GM12878 (cell line): ENCODE results near the gene ZNF512B.

Experiments
- BCLAF1 ChIP-seq: fragments of 450-650 bp; IDR thresholded peaks from 2 replicates; pipeline ENCODE4 v1.6.1; 2017; ENCODE audit warnings: antibody characterized with exemption, mild to moderate bottlenecking, moderate library complexity
- CEBPB ChIP-seq, 2 experiments: fragments of 150-350 bp in 1 of 2; IDR thresholded peaks; 2 replicates each; pipeline ENCODE4 v1.6.1; 2012 to 2014; ENCODE audit warnings: low read depth in 2 of 2, low read length in 2 of 2, borderline replicate concordance in 1 of 2, inconsistent platforms in 1 of 2
- CTCF ChIP-seq, 3 experiments: IDR thresholded peaks in 2 of 3; conservative IDR thresholded peaks in 1 of 3; 2 replicates each; pipeline ENCODE4 v1.5.1; 2011; ENCODE audit warnings: low read depth in 3 of 3, low read length in 3 of 3, mild to moderate bottlenecking in 3 of 3, control low read depth in 2 of 3, moderate library complexity in 2 of 3, inconsistent platforms in 1 of 3, mixed read lengths in 1 of 3; ENCODE audit not compliant: control insufficient read depth in 2 of 3, insufficient read depth in 1 of 3; ENCODE audit errors: extremely low read depth in 1 of 3

GRCh38 chr20:63982937-63983336 lies 13.2 kb upstream of the ZNF512B start:
- no peak for TF ChIP-seq CTCF (IDR thresholded peaks at IDR 0.05 in 2 of 3, conservative IDR thresholded peaks at IDR 0.05 in 1 of 3; ENCODE audit: control insufficient read depth in 2 of 3, extremely low read depth in 1 of 3, insufficient read depth in 1 of 3, low read depth in 3 of 3, low read length in 3 of 3)
- no peak for TF ChIP-seq CEBPB (IDR thresholded peaks at IDR 0.05; ENCODE audit: borderline replicate concordance in 1 of 2, low read depth in 2 of 2, low read length in 2 of 2)
- TF ChIP-seq BCLAF1, result no peak
